GM10847 (cell line): ENCODE measurements around the gene ATF4.

Experiments used
- POLR2A ChIP-seq: IDR thresholded peaks from 2 replicates; pipeline ENCODE4 v1.6.1; 2011; ENCODE audit not compliant: insufficient read length; ENCODE audit errors: extremely low read depth

ATF4 gene

DNA sequence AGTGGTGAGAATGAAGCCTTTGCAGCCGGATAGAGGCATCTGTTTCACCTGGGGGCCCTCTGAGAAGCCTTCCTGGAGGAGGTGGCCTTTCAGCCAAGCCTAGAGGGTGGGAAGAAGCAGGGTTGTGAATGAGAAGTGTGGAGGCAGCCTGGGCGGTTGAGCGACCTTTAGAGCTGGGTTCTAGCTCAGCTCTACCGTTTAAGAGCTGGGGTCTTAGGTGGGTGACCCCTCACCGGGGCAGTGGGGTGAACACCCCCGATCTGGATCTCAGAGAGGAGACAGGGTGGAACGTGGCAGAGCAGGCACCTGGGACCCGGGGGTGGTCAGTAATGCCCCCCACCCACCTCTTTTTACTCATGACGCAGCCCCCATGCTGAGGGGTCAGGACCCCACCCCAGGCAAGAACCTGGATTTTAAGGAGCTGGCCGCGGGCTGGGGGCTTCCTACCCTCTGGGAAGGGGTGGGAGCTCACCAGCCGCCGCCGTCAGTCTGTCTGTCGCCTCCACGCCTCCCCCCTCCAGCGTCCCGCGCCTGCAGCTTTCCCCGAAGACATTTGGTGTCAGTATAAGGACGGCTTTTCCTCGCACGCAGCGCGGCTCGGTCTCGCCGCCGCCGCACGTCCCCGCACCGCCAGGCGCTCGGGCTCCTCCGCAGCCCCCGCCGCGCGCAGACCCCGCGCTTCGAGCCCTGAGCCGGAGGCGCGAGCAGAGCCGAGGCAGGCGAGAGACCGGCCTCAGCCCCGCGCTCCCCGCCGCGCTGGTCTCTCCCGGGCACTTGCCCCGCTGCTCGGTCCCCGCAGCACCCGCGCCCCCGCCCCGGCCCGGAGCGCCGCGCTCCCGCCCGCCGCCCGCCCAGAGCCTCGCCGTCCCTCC is 36.8 kb downstream of the ATF4 start:
- no peak for TF ChIP-seq POLR2A

DNA sequence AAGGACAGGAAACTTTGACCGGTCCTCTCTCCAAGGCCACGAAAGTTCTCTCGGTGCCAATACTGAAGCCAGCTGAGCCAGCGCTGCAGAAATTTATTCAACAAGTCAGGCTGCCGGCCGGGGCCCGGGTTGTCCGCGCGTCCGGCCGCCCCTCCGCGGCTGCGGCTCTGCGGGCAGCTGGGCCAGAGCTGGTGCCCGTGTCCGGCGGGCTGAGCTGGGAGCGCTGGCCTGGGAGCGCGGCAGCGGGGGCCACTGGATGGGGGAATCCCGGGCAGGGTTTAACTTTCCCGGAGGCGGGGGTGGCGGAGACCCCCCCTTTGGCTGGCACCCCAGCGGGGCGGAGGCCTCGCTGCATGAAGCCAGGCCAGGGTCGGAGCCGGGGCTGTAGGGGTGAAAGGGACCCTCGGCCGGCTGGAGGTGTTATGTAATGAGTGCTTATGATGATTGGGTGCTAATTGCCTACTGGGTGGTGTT is 37.9 kb downstream of the ATF4 start:
- no peak for TF ChIP-seq POLR2A

DNA sequence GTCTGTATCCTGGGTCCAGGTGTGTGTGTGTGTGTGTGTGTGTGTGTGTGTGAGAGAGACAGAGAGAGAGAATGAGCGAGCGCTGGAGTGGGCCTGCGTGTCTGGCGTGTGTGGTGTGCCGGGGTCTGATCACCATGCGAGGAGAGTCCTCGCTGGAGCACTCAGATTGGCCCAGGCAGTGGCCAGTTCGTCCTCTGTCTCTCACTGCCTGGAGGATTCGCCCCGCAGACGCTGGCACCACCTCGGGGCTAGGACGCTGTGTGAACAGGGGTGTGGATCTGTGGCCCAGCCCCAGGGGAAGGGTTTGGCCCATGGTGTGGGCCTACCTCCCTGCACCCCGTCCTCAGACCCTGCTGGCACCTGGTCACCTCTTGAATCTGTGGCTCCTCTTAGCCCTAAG is 38.6 kb downstream of the ATF4 start:
- TF ChIP-seq POLR2A, result no peak

DNA sequence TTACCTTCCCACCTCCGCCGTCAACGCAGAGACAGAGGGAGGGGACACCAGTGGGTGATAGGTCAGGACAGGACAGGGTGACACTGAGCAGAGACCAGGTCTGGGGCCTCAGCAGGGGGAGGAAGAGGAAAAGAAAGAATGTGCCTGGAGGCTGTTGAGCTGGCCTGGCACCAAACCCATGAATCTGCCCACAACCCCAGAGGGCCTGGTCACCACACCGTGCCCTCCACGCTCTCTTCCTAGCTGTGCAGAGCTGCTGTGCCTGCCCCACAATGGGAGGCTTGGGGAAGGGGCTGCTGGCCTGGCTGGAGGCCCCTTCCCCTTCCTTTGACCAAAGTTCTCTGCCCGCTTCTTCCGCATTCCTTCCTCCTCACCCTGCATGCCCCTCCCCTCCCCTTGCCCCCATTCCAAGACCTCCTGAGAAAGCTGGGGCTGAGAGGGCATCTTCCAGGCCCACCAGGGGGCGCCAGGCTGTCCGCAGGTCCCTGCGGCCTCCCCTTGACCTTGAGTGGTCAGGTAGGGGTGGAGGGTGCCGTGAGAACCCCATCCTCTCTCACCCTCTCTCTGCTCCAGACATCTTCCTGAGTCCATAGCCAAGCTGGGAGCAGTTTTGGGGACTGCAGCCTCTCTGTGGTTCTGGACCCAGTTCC is 39.2 kb downstream of the ATF4 start:
- no peak for TF ChIP-seq POLR2A

DNA sequence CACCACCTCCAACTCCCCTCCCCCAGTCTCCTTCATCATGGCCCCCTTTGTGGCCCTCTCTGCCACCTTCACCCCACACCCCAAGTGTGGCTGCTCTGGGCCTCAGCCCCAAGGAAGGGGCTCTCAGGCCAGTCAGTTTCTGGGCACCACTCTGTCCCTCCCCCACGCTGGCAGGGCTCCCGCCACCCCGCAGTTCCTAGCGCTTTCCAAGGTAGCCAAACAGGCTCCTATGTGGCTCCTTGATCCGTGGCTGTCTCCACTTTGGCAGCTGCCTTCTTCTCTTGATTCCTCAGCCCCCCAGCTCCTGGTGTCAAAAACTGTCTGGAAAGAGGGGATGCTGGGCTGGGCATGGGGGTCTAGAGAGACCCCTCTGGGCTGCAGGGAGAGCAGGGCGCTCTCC is 39.8 kb downstream of the ATF4 start:
- TF ChIP-seq POLR2A, result no peak

DNA sequence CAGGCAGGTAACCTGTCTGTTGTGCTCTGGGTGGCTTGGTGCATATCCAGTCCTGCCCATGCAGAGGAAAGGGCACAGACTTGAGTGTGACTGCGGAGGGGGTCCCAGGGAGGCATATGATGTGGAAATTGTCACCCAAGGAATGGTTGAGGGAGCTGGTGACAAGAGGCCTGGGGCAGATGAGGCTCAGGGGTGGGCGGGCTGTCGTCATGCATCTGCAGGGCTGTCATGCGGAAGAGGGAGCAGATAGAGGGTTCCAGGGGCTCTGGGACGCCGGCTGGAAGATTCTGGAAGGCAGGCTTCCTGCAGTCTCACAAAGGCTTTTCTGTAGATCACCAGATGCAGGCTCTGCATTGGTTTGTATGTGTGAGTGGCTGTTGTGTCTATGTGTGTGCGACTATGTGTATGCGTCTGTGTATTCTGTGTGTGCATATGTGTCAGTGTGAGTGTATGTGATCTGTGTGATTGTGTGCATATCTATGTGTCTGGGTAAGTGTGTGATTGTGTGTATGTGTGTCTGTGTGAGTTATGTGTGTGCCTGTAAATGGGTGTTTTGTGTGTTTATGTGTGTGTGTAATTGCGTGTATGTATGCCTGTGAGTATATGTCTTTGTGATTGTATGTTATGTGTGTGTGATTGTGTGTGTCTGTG is 42.6 kb downstream of the ATF4 start:
- TF ChIP-seq POLR2A, result no peak

DNA sequence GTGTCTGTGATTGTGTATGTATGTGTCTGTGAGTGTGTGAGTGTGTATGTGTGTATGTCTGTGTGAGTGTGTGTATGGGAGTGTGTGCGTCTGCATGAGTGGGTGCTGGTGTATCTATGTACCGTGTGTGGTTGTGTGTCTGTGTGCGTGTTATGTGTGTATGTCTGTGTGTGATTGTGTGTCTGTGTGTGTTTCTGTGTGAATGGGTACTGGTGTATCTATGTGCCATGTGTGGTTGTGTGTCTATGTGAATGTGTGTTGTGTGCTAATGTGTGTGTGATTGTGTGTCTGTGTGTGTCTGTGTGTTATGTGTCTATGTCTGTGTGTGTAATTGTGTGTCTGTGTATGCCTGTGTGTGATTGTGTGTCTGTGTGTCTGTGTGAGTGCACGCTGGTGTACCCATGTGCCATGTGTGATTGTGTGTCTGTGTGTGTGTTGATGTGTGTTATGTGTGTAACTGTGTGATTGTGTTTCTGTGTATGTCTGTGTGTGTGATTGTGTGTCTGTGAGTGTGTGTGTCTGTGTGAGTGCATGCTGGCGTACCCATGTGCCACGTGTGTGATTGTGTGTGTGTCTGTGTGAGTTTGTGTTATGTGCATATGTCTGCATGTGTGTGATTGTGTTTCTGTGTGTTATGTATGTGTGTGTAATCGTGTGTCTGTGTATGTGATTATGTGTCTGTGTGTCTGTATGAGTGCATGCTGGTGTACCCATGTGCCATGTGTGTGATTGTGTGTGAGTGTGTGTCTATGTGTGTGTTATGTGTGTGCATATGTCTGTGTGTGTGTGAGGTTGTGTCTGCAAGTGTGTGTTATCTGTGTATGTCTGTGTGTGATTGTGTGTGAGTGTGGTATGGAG is 43.4 kb downstream of the ATF4 start:
- no peak for TF ChIP-seq POLR2A

DNA sequence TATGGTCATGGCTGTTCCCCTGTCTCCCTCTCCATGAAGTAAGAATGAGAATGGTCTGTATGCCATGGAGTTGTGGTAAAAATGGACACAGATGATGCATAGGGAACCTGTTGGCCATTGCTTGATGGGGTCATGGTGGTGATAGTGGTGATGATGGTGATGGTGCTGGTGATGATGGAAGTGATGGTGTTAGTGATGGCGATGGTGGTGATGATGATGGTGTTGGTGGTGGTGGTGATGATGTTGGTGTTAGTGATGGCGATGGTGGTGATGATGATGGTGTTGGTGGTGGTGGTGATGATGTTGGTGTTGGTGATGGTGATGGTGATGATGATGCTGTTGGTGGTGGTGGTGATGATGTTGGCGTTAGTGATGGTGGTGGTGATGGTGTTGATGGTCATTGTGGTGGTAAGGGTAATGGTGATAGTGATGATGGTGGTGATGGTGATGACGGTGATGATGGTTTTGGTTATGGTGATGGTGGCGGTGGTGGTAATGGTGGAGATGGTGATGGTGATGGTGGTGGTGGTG is 45.1 kb downstream of the ATF4 start:
- no peak for TF ChIP-seq POLR2A

DNA sequence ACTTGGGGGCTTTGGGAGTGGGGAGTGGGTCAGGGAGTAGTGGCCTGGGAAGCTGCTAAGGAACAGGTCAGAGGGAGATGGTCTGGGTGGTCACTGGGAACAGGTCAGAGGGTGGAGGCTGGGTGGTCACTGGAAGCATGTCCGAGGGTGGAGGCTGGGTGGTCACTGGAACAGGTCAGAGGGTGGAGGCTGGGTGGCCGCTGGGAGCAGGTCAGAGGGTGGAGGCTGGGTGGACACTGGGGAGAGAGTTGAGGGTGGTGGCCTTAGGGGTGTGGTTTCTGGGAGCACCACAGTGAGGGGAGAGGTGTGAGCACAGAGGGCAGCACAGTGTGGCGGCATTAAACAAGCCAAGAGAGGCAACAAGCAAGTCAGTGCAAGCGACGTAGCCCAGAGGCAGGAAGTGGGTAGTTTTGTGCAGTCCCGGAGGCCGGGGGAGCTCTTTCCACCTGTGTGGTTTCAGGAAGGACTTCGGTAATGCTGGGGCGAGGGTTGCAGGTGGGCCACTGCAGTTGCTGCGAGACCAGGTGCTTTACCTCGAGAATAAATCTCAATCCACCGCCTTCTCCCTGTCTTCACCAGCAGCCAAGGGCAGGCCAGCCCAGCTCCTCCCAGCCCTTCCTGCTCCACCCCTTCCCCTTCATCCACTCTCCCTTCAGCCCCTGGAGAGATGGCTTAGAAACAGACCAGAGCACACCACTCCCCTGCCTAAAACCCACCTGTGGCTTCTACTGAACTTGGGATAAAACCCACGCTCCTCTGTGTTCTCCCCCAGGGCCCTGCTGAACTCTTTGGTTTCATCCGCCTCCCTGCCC is 47.0 kb downstream of the ATF4 start:
- no peak for TF ChIP-seq POLR2A

DNA sequence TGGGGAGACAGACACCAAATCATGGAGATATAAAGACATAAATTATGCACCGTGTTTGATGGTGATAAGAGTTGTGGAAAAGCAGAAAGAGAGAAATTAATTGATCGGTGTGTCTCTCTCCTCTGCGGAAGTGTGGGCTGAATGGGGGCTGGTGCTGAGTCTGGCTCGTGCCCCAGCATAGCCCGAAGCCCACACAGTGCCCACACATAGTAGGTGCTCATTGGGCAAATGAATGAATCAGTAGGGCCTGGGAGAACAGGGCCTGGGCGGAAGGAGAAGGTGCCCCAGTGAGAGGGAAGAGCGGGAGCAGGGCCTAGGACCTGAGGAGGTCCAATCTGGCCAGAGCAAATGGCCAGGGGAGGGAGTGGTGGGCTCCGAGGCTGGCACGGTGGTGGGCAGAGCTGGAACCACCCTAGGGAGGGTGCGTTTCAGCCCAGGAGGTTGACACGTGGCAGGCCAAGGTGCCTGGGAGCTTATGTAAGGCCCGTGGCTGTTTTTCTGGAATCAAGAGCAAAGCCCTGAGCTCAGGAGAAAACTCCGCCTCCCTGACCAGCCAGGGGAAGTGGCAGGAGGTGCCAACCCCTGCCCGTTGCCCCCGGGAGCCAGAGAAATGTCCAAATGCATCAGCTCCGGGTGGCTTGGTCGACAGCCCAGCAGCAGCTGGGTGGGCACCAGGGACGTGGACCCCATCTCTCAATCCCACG is 48.1 kb downstream of the ATF4 start:
- TF ChIP-seq POLR2A, result no peak

DNA sequence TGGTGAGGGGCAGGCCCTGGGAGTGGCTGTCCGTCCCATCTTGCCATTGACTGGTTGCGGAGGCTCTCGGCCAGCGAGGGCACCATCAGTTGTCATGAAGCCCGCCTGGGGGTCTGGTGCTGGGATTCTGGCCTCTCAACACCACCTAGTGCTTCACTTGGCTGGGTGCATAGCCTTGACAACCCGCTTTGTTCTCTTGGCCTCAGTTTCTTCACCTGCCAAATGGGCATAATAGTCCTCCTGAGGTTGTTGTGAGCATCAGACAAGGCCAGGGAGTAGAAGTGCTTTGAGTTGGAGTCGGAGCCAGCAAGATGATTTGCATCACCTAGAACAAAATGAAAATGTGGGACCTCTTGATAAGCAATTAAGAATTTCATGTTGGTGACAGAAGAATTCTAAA is 48.7 kb downstream of the ATF4 start:
- no peak for TF ChIP-seq POLR2A

DNA sequence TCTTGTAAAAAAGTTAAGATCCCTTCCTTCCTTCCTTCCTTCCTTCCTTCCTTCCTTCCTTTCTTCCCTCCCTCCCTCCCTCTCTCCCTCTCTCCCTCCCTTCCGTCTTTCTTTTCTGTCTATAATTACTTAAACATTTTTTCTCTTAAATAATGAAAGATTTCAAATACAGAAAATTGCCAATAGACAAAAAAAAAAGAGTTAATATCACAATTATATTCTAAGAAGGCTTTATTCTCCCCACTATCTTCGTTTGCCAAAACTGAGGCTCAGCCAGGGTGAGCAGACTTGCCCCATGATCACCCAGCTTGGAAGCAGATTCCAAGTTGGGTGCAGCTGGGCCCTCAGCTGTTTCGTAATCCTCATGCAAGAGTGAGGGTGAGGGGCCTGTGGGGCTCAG is 49.9 kb downstream of the ATF4 start:
- TF ChIP-seq POLR2A, result no peak

DNA sequence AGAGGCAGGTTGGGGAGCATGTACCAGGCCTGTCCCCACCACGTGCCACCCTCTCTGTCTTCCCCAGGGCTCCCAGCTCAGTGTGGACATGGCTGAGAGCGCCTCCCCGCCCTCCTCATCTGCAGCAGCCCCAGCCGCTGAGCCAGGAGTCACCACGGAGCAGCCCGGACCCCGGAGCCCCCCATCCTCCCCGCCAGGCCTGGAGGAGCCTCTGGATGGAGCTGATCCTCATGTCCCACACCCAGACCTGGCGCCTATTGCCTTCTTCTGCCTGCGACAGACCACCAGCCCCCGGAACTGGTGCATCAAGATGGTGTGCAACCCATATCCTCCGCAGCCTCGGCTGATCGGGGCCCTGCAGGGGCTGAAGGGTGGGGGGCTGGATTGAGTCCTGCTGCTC is 50.3 kb downstream of the ATF4 start, which contains the start of gene CACNA1I:
Gene CACNA1I (plus strand): TSS at position 89 of the 400 bp plus-strand sequence. CDS start 0 bp downstream, at position 89.
- TF ChIP-seq POLR2A, result no peak
